ENCODE data around the gene LRRK1.

DNA sequence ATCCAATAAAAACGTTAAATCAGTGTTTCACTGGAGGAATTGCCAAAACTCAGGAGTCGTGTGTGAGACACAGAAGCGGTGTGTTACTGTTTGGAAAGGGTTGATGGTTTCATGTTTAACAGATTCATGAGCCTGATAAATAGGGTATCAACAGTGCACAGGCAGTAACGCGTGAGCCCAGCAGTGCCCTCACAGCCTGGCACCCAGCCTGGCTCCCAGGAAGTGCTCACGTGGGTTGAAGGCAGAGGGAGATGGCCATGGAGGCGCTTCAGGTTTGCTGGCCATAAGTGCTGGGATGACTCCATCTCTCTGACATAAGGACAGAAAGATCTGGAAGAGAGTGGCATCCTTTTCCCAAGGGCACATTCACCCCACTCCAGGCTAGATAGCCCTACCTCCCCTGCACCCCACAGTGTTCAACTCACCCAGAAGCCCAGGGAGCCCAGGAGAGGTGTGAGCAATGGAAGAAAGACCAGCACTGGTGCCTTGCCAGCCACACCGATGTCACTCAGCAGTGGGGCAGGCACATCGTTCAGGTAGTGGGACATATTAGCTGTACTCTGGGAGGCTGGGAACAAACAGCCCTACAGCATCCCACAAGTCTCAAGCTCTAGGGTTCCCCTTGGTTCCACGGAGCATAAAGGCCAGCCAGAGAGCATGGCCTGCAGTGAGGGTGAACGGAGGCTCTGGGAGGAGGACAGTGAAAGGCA, 164.3 kb downstream of the LRRK1 start:
- TF ChIP-seq CEBPB (IDR thresholded peaks at IDR 0.05) (no peak), NR3C1 (IDR thresholded peaks at IDR 0.05) (no peak), BHLHE40 (IDR thresholded peaks at IDR 0.05; ENCODE audit: low read depth, low read length) (no peak), RCOR1 (IDR thresholded peaks at IDR 0.05; ENCODE audit: low read depth, low read length) (no peak), GATA3 (IDR thresholded peaks at IDR 0.05; ENCODE audit: borderline replicate concordance) (no peak)
- TF ChIP-seq, protein P1, sequence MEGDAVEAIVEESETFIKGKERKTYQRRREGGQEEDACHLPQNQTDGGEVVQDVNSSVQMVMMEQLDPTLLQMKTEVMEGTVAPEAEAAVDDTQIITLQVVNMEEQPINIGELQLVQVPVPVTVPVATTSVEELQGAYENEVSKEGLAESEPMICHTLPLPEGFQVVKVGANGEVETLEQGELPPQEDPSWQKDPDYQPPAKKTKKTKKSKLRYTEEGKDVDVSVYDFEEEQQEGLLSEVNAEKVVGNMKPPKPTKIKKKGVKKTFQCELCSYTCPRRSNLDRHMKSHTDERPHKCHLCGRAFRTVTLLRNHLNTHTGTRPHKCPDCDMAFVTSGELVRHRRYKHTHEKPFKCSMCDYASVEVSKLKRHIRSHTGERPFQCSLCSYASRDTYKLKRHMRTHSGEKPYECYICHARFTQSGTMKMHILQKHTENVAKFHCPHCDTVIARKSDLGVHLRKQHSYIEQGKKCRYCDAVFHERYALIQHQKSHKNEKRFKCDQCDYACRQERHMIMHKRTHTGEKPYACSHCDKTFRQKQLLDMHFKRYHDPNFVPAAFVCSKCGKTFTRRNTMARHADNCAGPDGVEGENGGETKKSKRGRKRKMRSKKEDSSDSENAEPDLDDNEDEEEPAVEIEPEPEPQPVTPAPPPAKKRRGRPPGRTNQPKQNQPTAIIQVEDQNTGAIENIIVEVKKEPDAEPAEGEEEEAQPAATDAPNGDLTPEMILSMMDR (IDR thresholded peaks at IDR 0.05): no peak
- TF ChIP-seq, protein P2, sequence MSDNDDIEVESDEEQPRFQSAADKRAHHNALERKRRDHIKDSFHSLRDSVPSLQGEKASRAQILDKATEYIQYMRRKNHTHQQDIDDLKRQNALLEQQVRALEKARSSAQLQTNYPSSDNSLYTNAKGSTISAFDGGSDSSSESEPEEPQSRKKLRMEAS (IDR thresholded peaks at IDR 0.05): no peak

All from A549 (cell line).